ENCODE measurements around the gene WBP2NL.

DNA sequence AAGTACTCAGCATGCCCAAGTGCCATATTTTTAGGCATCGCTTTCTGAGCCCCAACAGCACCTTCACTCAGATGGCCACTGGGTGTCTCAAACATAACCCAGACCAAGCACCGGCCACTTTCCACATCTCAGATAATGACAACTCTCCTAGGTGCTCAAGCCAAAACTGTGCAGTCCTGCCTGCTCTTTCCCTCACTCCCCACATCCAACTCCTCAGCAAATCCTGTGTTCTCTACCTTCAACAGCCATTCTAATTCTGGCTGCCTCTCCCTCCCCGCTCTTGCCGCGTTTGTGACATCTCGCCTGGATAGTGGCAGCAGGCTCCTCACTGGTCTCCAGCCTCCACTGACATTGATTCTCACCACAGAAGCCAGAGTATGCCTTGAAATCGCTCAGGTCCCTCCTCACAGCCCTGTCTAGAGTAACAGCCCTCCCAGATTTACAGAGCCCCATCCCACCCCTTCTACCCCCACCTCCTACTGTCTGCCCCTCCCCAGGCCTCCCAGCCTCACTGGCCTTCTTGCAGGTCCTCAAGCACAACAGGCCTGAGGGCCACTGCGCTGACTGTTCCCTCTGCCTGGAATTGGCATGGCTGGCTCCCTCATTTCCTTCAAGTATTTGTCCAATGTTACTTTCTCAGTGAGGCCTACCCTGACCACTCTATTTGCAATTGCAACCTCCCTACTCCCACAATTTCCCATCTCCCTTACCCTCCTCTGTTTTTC, 74.2 kb downstream of the WBP2NL start:
- TF ChIP-seq POLR2A (IDR thresholded peaks at IDR 0.05) (no peak), CTCF (IDR thresholded peaks at IDR 0.05) (no peak), POLR2AphosphoS5 (IDR thresholded peaks at IDR 0.05) (no peak), EP300 (IDR thresholded peaks at IDR 0.05) (no peak)

All from gastroesophageal sphincter (tissue), 3 donors.